ENCODE results near the gene ATP11C. TPM values are rescaled to one million over a fixed set of nuclear protein-coding genes. Genes with fewer than 3 reads are reported as not detected.

ATP11C gene
- total and polyA plus RNA-seq, 4 donors = 5.3 to 32.1 (median 23.3) TPM

DNA sequence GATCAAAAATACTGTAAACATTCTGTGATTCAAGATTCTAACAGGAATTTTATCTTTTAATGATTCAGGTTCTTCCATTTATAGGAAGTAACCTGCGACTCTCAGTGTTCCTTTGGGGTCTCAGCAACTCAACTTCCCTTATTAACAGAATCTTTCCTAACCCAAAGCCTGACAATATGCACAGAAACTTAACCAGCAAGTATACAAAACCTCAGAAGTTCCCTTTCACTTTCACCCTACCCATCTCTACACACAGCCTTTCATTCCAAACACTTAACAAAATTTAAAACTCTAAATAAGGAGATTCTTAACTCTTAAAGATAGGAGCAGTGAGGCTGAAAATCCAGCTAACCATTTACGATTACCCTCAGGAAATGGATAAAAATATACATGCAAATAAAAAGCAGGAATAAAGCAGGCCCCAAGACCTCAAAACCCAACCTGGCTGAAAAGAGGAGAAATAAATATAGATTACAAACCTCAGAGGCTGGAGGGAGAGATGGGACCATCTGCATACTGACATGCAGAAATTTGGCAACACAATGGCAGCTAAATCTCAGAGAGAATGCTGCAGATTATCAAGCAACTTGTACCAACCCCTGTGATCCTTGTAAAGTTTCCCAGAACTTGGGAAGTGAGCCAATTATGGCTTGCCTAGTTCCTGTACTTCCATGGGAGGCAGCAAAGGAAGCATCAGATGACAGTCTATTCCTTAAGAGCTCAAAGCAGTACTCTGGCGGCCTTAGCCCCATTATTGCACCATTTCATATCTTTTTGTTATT, 101.0 kb downstream of the ATP11C start:
- DNase-seq = no peak
- Histone ChIP-seq H3K9me3 (ENCODE audit: control insufficient read depth, low read length) (no peaks in the 10 kb centered on the region), H3K4me1 (ENCODE audit: control insufficient read depth in 1 of 2, insufficient read depth in 2 of 2, low read length in 2 of 2) (peaks cover 0 to 2% of the 10 kb centered on the region in 2 donors), H3K27me3 (ENCODE audit: control insufficient read depth in 1 of 2, insufficient read depth in 2 of 2, low read length in 1 of 2) (no peaks in the 10 kb centered on the region), H3K27ac (ENCODE audit: low read depth in 1 of 2, low read length in 2 of 2) (no peak overlapping the region), H3K36me3 (ENCODE audit: control insufficient read depth in 1 of 2, insufficient read depth in 2 of 2, low read length in 1 of 2) (no peaks in the 10 kb centered on the region), H3K4me3 (ENCODE audit: low read length in 2 of 2) (no peak overlapping the region)
- WGBS, 2 donors = 44 to 51% methylated on average over 3 of the region's 3 CpGs
- no peak for ATAC-seq (ENCODE audit: low FRiP score)
- intact Hi-C loops (cut with DNase I) = no loop called here

DNA sequence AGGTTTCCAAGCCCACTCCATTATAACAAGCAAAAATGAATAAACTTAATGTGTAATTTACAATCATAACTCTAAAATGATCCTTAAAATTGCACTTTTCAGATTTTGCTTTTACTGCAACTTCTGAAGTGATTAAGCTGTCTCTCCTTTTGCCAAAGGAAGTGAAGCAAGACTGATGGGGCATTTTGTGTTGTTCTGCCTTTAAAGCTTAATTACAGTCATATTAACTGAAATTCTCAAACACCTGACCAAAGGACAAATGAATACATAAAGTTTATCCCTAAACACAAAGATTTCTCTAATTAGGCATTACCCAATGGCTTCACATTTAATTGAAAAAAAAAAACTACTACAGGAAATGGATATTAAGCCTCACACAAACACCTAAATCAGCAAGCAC, 101.8 kb downstream of the ATP11C start:
- intact Hi-C loops (cut with DNase I) = no loop called here
- peaks cover 0 to 2% of the 10 kb centered on the region in 2 donors for H3K4me1 ChIP-seq (ENCODE audit: control insufficient read depth in 1 of 2, insufficient read depth in 2 of 2, low read length in 2 of 2)

DNA sequence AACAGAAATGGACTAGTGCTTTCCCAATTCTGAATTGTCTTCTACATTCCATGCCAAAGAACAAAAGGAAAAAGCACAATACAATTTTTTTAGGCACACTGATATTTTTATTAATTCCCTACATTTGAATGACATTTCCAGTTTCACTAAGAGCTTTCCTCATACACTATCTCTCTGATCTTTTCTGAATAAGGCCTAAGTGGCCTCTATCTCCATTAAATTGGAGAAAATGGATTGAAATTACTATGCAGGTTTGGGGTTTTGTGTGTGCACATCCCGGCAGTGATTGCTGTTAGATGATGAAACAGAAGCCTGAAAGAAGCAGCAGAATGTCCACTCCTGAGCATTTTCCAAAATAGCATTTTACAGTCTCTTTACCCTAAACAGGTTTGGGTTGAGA, 104.0 kb downstream of the ATP11C start:
- peaks cover 0 to 2% of the 10 kb centered on the region in 2 donors for H3K4me1 ChIP-seq (ENCODE audit: control insufficient read depth in 1 of 2, insufficient read depth in 2 of 2, low read length in 2 of 2)
- no peak for ATAC-seq (ENCODE audit: low FRiP score)
- intact Hi-C loops (cut with DNase I) = loop anchor here (5.0 to 10.0 kb wide), 2 partner anchors 56 to 103 kb away; partner anchors contain the start of gene ATP11C (in 1 of the 2)
- 94 to 97% methylated on average over 1 of the region's 1 CpG for WGBS, 2 donors
- H3K9me3 ChIP-seq (ENCODE audit: control insufficient read depth, low read length) = no peaks in the 10 kb centered on the region
- H3K27me3 ChIP-seq (ENCODE audit: control insufficient read depth in 1 of 2, insufficient read depth in 2 of 2, low read length in 1 of 2) = no peaks in the 10 kb centered on the region
- no peak overlapping the region for H3K4me3 ChIP-seq (ENCODE audit: low read length in 2 of 2)
- no peak overlapping the region for H3K27ac ChIP-seq (ENCODE audit: low read depth in 1 of 2, low read length in 2 of 2)
- no peaks in the 10 kb centered on the region for H3K36me3 ChIP-seq (ENCODE audit: control insufficient read depth in 1 of 2, insufficient read depth in 2 of 2, low read length in 1 of 2)
- no peak for DNase-seq

More for the DNA sequence above, 101.8 kb downstream of the ATP11C start:
- H3K4me3 ChIP-seq (ENCODE audit: low read length in 2 of 2) = no peak overlapping the region
- H3K36me3 ChIP-seq (ENCODE audit: control insufficient read depth in 1 of 2, insufficient read depth in 2 of 2, low read length in 1 of 2) = no peaks in the 10 kb centered on the region
- no peak overlapping the region for H3K27ac ChIP-seq (ENCODE audit: low read depth in 1 of 2, low read length in 2 of 2)
- no peaks in the 10 kb centered on the region for H3K27me3 ChIP-seq (ENCODE audit: control insufficient read depth in 1 of 2, insufficient read depth in 2 of 2, low read length in 1 of 2)
- H3K9me3 ChIP-seq (ENCODE audit: control insufficient read depth, low read length) = no peaks in the 10 kb centered on the region
- ATAC-seq (ENCODE audit: low FRiP score) (no peak), DNase-seq (no peak)

DNA sequence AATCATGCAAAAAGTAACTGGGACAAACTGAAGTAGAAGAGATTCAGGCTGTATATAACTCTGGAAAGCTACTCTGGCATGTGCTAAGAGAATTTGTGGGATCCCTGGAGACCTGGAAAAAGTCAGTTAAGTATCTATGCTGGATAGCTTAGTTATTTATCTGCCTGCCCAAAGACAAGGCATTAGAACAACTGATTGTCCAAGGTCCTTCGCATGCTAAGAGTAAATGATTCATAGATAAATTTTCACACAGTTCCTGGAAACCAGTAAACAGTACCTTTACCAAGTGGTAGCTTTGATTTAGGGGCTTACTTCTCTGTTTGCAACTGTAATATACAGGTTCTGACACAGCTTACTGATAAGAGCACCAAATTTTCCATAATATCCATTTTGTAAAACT, 104.8 kb downstream of the ATP11C start:
- no peak overlapping the region for H3K27ac ChIP-seq (ENCODE audit: low read depth in 1 of 2, low read length in 2 of 2)
- 83 to 95% methylated on average over 1 of the region's 1 CpG for WGBS, 2 donors
- H3K27me3 ChIP-seq (ENCODE audit: control insufficient read depth in 1 of 2, insufficient read depth in 2 of 2, low read length in 1 of 2) = no peaks in the 10 kb centered on the region
- H3K4me3 ChIP-seq (ENCODE audit: low read length in 2 of 2) = no peak overlapping the region
- no peaks in the 10 kb centered on the region for H3K36me3 ChIP-seq (ENCODE audit: control insufficient read depth in 1 of 2, insufficient read depth in 2 of 2, low read length in 1 of 2)
- intact Hi-C loops (cut with DNase I) = loop anchor here (5.0 to 10.0 kb wide), 2 partner anchors 57 to 104 kb away; partner anchors contain the start of gene ATP11C (in 1 of the 2)
- DNase-seq = no peak
- peaks cover 0 to 2% of the 10 kb centered on the region in 2 donors for H3K4me1 ChIP-seq (ENCODE audit: control insufficient read depth in 1 of 2, insufficient read depth in 2 of 2, low read length in 2 of 2)
- no peak for ATAC-seq (ENCODE audit: low FRiP score)
- no peaks in the 10 kb centered on the region for H3K9me3 ChIP-seq (ENCODE audit: control insufficient read depth, low read length)

DNA sequence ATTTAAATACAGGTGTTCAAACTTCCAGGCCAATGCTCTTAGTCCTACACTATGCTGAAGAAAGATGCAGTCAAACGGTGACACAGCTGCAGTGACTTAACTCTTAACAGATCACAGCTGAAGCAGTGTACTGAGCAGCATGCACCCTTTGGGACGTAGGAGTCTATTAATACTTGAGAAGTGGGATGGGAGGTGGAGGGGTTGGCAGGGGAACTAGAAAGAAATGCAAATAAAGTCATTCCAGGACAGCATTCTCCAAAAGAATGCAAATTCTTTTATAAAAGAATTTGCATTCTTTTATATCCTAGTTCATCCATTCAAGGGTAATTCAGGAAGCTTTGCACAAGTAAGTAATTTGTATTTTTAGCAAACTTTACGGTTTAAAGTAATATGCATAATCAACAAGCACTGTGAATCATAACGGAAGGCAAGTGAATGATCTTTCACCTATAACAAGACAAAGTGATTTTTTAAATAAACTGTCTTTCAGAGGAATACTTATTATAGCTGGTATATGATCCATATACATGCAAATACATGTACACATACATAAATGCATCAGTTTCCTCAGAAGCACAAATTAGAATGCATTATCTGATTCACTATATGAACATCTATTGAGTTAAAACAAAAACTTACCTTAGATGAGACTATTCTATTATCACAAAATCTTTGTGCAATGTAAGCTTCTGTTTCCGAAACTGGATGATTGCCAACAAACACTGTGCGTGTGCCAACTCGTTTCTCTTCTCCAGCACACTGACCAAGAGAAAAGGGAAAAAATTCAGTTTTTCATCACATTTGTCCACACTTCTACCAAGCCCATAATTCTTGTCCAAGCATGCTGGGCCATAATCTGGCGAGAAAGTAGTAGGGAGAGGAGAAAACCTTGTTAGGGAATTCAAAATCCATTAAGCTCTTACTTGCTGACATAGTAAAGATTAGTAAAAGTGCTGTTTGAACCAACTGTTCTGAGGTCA, 106.5 kb downstream of the ATP11C start:
- DNase-seq = no peak
- H3K4me1 ChIP-seq (ENCODE audit: control insufficient read depth in 1 of 2, insufficient read depth in 2 of 2, low read length in 2 of 2) = peaks cover 0 to 2% of the 10 kb centered on the region in 2 donors
- H3K27ac ChIP-seq (ENCODE audit: low read depth in 1 of 2, low read length in 2 of 2) = no peak overlapping the region
- H3K9me3 ChIP-seq (ENCODE audit: control insufficient read depth, low read length) = no peaks in the 10 kb centered on the region
- no peak for ATAC-seq (ENCODE audit: low FRiP score)
- 13 to 30% methylated on average over 8 of the region's 8 CpGs for WGBS, 2 donors
- intact Hi-C loops (cut with DNase I) = loop anchor here (2.0 to 10.0 kb wide), 3 partner anchors 58 to 106 kb away; partner anchors contain the start of gene ATP11C (in 2 of the 2)
- no peak overlapping the region for H3K4me3 ChIP-seq (ENCODE audit: low read length in 2 of 2)
- no peaks in the 10 kb centered on the region for H3K36me3 ChIP-seq (ENCODE audit: control insufficient read depth in 1 of 2, insufficient read depth in 2 of 2, low read length in 1 of 2)
- H3K27me3 ChIP-seq (ENCODE audit: control insufficient read depth in 1 of 2, insufficient read depth in 2 of 2, low read length in 1 of 2) = no peaks in the 10 kb centered on the region

DNA sequence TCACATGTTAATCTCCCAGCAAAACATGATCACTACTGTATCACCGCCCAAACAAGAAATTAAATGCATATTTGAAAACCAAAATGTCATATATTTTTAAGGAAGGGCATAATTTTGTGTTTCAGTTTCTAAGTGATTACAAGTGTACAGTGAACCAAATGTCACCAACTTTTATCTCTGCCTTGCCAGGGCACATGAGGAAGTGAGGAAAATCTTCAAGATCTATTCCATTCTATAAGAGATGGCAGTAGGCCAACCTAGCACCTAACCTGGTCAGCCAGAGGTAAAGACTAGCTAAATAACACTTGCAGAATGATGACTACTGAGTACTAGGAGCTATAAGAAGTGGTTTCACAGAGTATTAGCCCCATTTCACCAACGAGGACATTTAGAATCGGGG, 107.2 kb downstream of the ATP11C start:
- H3K36me3 ChIP-seq (ENCODE audit: control insufficient read depth in 1 of 2, insufficient read depth in 2 of 2, low read length in 1 of 2) = no peaks in the 10 kb centered on the region
- peaks cover 0 to 2% of the 10 kb centered on the region in 2 donors for H3K4me1 ChIP-seq (ENCODE audit: control insufficient read depth in 1 of 2, insufficient read depth in 2 of 2, low read length in 2 of 2)
- H3K27ac ChIP-seq (ENCODE audit: low read depth in 1 of 2, low read length in 2 of 2) = no peak overlapping the region
- no peaks in the 10 kb centered on the region for H3K9me3 ChIP-seq (ENCODE audit: control insufficient read depth, low read length)
- no peak for DNase-seq
- intact Hi-C loops (cut with DNase I) = loop anchor here (2.0 to 10.0 kb wide), 3 partner anchors 59 to 107 kb away; partner anchors contain the start of gene ATP11C (in 2 of the 2)
- H3K4me3 ChIP-seq (ENCODE audit: low read length in 2 of 2) = no peak overlapping the region
- no peaks in the 10 kb centered on the region for H3K27me3 ChIP-seq (ENCODE audit: control insufficient read depth in 1 of 2, insufficient read depth in 2 of 2, low read length in 1 of 2)
- no peak for ATAC-seq (ENCODE audit: low FRiP score)
- WGBS, 2 donors = 80 to 85% methylated on average over 3 of the region's 3 CpGs

DNA sequence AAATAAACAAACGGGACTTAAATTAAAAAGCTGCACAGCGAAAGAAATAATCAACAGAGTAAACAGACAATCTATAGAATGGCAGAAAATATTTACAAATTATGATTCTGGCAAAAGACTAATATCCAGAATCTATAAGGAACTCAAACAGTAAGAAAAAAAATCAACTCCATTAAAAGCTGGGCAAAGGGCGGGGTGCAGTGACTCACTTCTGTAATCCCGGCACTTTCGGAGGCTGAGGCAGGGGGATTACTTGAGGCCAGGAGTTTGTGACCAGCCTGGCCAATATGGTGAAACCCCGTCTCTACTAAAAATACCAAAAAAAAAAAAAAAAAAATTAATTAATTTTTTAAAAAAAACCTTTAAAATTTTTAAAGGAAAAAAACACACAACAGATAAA, 109.0 kb downstream of the ATP11C start:
- intact Hi-C loops (cut with DNase I) = loop anchor here in 1 of 2 donors (10.0 kb wide), 1 partner anchor 61 kb away; no protein-coding TSS in a partner anchor

DNA sequence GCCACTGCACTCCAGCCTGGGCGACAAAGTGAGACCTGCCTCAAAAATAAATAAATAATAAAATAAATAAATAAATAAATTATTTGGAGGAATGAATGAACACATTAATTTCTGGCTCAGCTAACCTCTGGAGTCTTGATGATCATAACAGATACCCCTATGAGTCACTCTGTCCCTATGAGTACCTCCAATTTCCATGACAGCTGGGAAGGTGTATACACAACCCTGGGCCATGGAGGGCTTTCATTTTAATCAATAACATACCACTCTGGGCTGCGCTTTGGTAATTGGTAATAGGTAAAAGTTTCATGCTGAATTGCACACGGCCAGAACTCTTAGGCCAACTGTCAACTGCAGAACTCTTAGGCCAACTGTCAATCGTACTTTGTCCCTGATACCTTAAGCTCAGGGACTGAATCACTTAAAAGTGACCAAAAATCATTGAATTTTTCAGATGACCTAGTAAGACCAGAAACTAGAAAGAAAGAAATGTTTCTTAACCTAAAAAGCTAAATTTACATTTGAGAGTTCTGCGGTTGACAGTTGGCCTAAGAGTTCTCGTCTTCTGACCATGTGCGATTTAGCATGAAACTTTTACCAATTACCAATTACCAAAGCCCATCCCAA, 112.4 kb downstream of the ATP11C start:
- H3K36me3 ChIP-seq (ENCODE audit: control insufficient read depth in 1 of 2, insufficient read depth in 2 of 2, low read length in 1 of 2) = no peaks in the 10 kb centered on the region
- 92 to 98% methylated on average over 7 of the region's 7 CpGs for WGBS, 2 donors
- no peaks in the 10 kb centered on the region for H3K27me3 ChIP-seq (ENCODE audit: control insufficient read depth in 1 of 2, insufficient read depth in 2 of 2, low read length in 1 of 2)
- H3K4me3 ChIP-seq (ENCODE audit: low read length in 2 of 2) = no peak overlapping the region
- H3K27ac ChIP-seq (ENCODE audit: low read depth in 1 of 2, low read length in 2 of 2) = no peak overlapping the region
- H3K4me1 ChIP-seq (ENCODE audit: control insufficient read depth in 1 of 2, insufficient read depth in 2 of 2, low read length in 2 of 2) = no peaks in the 10 kb centered on the region
- no peaks in the 10 kb centered on the region for H3K9me3 ChIP-seq (ENCODE audit: control insufficient read depth, low read length)
- DNase-seq (no peak), ATAC-seq (ENCODE audit: low FRiP score) (no peak)
- intact Hi-C loops (cut with DNase I) = loop anchor here in 1 of 2 donors (10.0 kb wide), 1 partner anchor 64 kb away; no protein-coding TSS in a partner anchor

More for the DNA sequence above, 109.0 kb downstream of the ATP11C start:
- H3K27me3 ChIP-seq (ENCODE audit: control insufficient read depth in 1 of 2, insufficient read depth in 2 of 2, low read length in 1 of 2) = no peaks in the 10 kb centered on the region
- H3K4me1 ChIP-seq (ENCODE audit: control insufficient read depth in 1 of 2, insufficient read depth in 2 of 2, low read length in 2 of 2) = no peaks in the 10 kb centered on the region
- no peak overlapping the region for H3K27ac ChIP-seq (ENCODE audit: low read depth in 1 of 2, low read length in 2 of 2)
- 16 to 57% methylated on average over 6 of the region's 6 CpGs for WGBS, 2 donors
- ATAC-seq (ENCODE audit: low FRiP score) (no peak), DNase-seq (peak in 1 of 2 donors; percentile 52)
- no peaks in the 10 kb centered on the region for H3K36me3 ChIP-seq (ENCODE audit: control insufficient read depth in 1 of 2, insufficient read depth in 2 of 2, low read length in 1 of 2)
- H3K9me3 ChIP-seq (ENCODE audit: control insufficient read depth, low read length) = no peaks in the 10 kb centered on the region
- no peak overlapping the region for H3K4me3 ChIP-seq (ENCODE audit: low read length in 2 of 2)

Measured in aorta (tissue), 5 donors.